22Rv1 (cell line): ENCODE results near the gene IL17RC.

Source experiments
- CTCF ChIP-seq: fragments of 450-650 bp; IDR thresholded peaks from 2 replicates; pipeline ENCODE4 v1.5.1; 2017; ENCODE audit warnings: mild to moderate bottlenecking
- ZFX ChIP-seq: fragments of 450-650 bp; IDR thresholded peaks from 2 replicates; pipeline ENCODE4 v1.6.1; 2017; ENCODE audit warnings: antibody characterized with exemption, borderline replicate concordance

GRCh38 chr3:9945358-9945757 lies 28.5 kb downstream of the IL17RC start:
- TF ChIP-seq CTCF: no peak
- TF ChIP-seq ZFX: no peak
